C4-2B (cell line): ENCODE measurements around the gene FAM25C.
"Not testable (repeated sequence)": the region's sequence is repeated elsewhere in the genome, so short reads cannot be mapped to it uniquely, and the experiment has no call there.

Experiments
- ZFX ChIP-seq: fragments of 450-650 bp; IDR thresholded peaks from 2 replicates; pipeline ENCODE4 v1.6.1; 2017
- TF ChIP-seq, protein P1 (sequence below): fragments of 450-650 bp; conservative IDR thresholded peaks from 2 replicates; pipeline ENCODE4 v1.5.1; 2017; ENCODE audit warnings: mild to moderate bottlenecking

GRCh38 chr10:47964280-47965063 lies 35.1 kb downstream of the FAM25C start:
- TF ChIP-seq, protein P1, sequence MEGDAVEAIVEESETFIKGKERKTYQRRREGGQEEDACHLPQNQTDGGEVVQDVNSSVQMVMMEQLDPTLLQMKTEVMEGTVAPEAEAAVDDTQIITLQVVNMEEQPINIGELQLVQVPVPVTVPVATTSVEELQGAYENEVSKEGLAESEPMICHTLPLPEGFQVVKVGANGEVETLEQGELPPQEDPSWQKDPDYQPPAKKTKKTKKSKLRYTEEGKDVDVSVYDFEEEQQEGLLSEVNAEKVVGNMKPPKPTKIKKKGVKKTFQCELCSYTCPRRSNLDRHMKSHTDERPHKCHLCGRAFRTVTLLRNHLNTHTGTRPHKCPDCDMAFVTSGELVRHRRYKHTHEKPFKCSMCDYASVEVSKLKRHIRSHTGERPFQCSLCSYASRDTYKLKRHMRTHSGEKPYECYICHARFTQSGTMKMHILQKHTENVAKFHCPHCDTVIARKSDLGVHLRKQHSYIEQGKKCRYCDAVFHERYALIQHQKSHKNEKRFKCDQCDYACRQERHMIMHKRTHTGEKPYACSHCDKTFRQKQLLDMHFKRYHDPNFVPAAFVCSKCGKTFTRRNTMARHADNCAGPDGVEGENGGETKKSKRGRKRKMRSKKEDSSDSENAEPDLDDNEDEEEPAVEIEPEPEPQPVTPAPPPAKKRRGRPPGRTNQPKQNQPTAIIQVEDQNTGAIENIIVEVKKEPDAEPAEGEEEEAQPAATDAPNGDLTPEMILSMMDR, result not testable (repeated sequence)
- TF ChIP-seq ZFX, result not testable (repeated sequence)
